ENCODE data around the gene DMGDH. TPM values are rescaled to one million over a fixed set of nuclear protein-coding genes. Genes with fewer than 3 reads are reported as not detected.

The DMGDH gene
- total RNA-seq, 3 donors from 2014 or later (not counting 1 experiment from before 2014, with no cell fraction given) = 0.43 to 2.9 (median 2.4) TPM

- H3K4me3 ChIP-seq (ENCODE audit: low read length) = no peak overlapping the region
- no peaks in the 10 kb centered on the region for H3K9me3 ChIP-seq (ENCODE audit: control insufficient read depth, insufficient read depth, low read length)
- no peaks in the 10 kb centered on the region for H3K27me3 Mint-ChIP-seq (ENCODE audit: low read depth in 2 of 2)
- H3K27me3 ChIP-seq (ENCODE audit: control insufficient read depth, insufficient read depth, low read length) = no peaks in the 10 kb centered on the region
- ATAC-seq = no peak
- H3K27ac Mint-ChIP-seq = no peak overlapping the region
- no peaks in the 10 kb centered on the region for H3K36me3 Mint-ChIP-seq
- H3K4me1 Mint-ChIP-seq = peaks cover 11 to 17% of the 10 kb centered on the region in 2 donors
- peaks cover 7% of the 10 kb centered on the region for H3K4me1 ChIP-seq (ENCODE audit: control insufficient read depth, insufficient read depth, low read length)
- no peak for DNase-seq
- no peaks in the 10 kb centered on the region for H3K36me3 ChIP-seq (ENCODE audit: control insufficient read depth, insufficient read depth, low read length)
- no peak overlapping the region for H3K27ac ChIP-seq (ENCODE audit: low read length)
- WGBS (ENCODE audit: insufficient coverage) = 79% methylated on average over 6 of the region's 7 CpGs
- H3K9me3 Mint-ChIP-seq = no peaks in the 10 kb centered on the region
- TF ChIP-seq, protein P1, sequence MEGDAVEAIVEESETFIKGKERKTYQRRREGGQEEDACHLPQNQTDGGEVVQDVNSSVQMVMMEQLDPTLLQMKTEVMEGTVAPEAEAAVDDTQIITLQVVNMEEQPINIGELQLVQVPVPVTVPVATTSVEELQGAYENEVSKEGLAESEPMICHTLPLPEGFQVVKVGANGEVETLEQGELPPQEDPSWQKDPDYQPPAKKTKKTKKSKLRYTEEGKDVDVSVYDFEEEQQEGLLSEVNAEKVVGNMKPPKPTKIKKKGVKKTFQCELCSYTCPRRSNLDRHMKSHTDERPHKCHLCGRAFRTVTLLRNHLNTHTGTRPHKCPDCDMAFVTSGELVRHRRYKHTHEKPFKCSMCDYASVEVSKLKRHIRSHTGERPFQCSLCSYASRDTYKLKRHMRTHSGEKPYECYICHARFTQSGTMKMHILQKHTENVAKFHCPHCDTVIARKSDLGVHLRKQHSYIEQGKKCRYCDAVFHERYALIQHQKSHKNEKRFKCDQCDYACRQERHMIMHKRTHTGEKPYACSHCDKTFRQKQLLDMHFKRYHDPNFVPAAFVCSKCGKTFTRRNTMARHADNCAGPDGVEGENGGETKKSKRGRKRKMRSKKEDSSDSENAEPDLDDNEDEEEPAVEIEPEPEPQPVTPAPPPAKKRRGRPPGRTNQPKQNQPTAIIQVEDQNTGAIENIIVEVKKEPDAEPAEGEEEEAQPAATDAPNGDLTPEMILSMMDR (IDR thresholded peaks at IDR 0.05) = no peak
- no peak overlapping the region for H3K4me3 Mint-ChIP-seq
- intact Hi-C loops (cut with micrococcal nuclease) = no loop called here
Observed at GRCh38 chr5:78979117-78979742, 90.2 kb downstream of the DMGDH start.

DNA sequence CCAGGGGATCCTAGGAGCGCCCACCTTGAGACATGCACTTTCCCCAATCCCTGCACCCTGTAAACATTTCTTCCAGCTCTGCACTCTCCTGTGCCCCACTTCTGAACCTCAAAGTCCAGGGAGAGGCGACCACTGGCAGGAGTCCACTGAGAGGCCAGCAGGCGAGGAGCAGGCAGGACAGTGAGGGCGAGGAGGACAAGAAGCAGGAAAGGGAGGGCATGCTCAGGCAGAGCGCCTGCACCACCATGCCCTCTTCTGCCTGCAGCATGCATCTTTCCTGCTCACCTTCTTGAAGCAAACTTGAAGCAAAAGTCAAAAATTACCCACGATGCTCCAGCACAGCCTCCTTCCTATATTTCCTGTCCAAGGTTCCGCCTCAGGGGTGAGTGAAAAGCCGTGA lies 94.4 kb downstream of the DMGDH start:
- H3K4me1 ChIP-seq (ENCODE audit: control insufficient read depth, insufficient read depth, low read length) = no peaks in the 10 kb centered on the region
- TF ChIP-seq, protein P1 (IDR thresholded peaks at IDR 0.05) = no peak
- H3K4me3 ChIP-seq (ENCODE audit: low read length) = no peak overlapping the region
- no peaks in the 10 kb centered on the region for H3K9me3 ChIP-seq (ENCODE audit: control insufficient read depth, insufficient read depth, low read length)
- no peak overlapping the region for H3K27ac ChIP-seq (ENCODE audit: low read length)
- Mint-ChIP-seq H3K9me3 (no peaks in the 10 kb centered on the region), H3K27ac (no peak overlapping the region), H3K36me3 (no peaks in the 10 kb centered on the region), H3K27me3 (ENCODE audit: low read depth in 2 of 2) (no peaks in the 10 kb centered on the region), H3K4me1 (peaks cover 0 to 6% of the 10 kb centered on the region in 2 donors), H3K4me3 (no peak overlapping the region)
- DNase-seq (no peak), ATAC-seq (no peak)
- no peaks in the 10 kb centered on the region for H3K36me3 ChIP-seq (ENCODE audit: control insufficient read depth, insufficient read depth, low read length)
- no peaks in the 10 kb centered on the region for H3K27me3 ChIP-seq (ENCODE audit: control insufficient read depth, insufficient read depth, low read length)
- intact Hi-C loops (cut with micrococcal nuclease) = no loop called here
- WGBS (ENCODE audit: insufficient coverage) = 96% methylated on average over 8 of the region's 8 CpGs

GRCh38 chr5:78974601-78975000 lies 94.9 kb downstream of the DMGDH start:
- 100% methylated on average over 2 of the region's 2 CpGs for WGBS (ENCODE audit: insufficient coverage)
- intact Hi-C loops (cut with micrococcal nuclease) = no loop called here

More at GRCh38 chr5:78974601-78975000, 94.9 kb downstream of the DMGDH start:
- Histone ChIP-seq H3K9me3 (ENCODE audit: control insufficient read depth, insufficient read depth, low read length) (no peaks in the 10 kb centered on the region), H3K4me3 (ENCODE audit: low read length) (no peak overlapping the region), H3K27ac (ENCODE audit: low read length) (no peak overlapping the region), H3K27me3 (ENCODE audit: control insufficient read depth, insufficient read depth, low read length) (no peaks in the 10 kb centered on the region), H3K36me3 (ENCODE audit: control insufficient read depth, insufficient read depth, low read length) (no peaks in the 10 kb centered on the region), H3K4me1 (ENCODE audit: control insufficient read depth, insufficient read depth, low read length) (no peaks in the 10 kb centered on the region)
- Mint-ChIP-seq H3K4me1 (peaks cover 0 to 6% of the 10 kb centered on the region in 2 donors), H3K36me3 (no peaks in the 10 kb centered on the region), H3K4me3 (no peak overlapping the region), H3K27ac (no peak overlapping the region), H3K9me3 (no peaks in the 10 kb centered on the region), H3K27me3 (ENCODE audit: low read depth in 2 of 2) (no peaks in the 10 kb centered on the region)
- TF ChIP-seq, protein P1 (IDR thresholded peaks at IDR 0.05) = no peak
- DNase-seq = no peak
- no peak for ATAC-seq

Data from natural killer cell (primary cell).